ENCODE measurements around the gene FBN3. TPM values are rescaled to one million over a fixed set of nuclear protein-coding genes. Genes with fewer than 3 reads are reported as not detected.

Gene FBN3
- polyA plus RNA-seq, 1 of the 3 experiments (the other 2 are of a cell fraction), result not detected

GRCh38 chr19:8150178-8150865, 930 bp upstream of the FBN3 start:
- Histone ChIP-seq H3K4me3 (ENCODE audit: low read depth in 2 of 2, low read length in 1 of 2) (no peak overlapping the region), H3K36me3 (replicated peaks in 1 of 2; ENCODE audit: control insufficient read depth in 1 of 2, insufficient read depth in 2 of 2, low read length in 1 of 2) (no peaks in the 10 kb centered on the region), H4K20me1 (ENCODE audit: insufficient read depth) (no peaks in the 10 kb centered on the region), H2AFZ (ENCODE audit: low read depth) (no peak overlapping the region), H3K9ac (no peak overlapping the region), H3K4me1 (ENCODE audit: control insufficient read depth in 1 of 2, insufficient read depth in 2 of 2, low read depth in 1 of 2, low read length in 1 of 2) (peaks cover 3 to 7% of the 10 kb centered on the region in 2 experiments; a peak in 2 of 4 replicates), H3F3A (replicated peaks; ENCODE audit: insufficient read depth) (no peaks in the 10 kb centered on the region), H3K9me3 (no peaks in the 10 kb centered on the region), H3K4me2 (no peak overlapping the region), H3K9me2 (no peaks in the 10 kb centered on the region), H3K79me2 (ENCODE audit: insufficient read depth) (no peaks in the 10 kb centered on the region), H3K27me3 (ENCODE audit: insufficient read depth) (peaks cover 39% of the 10 kb centered on the region), H3K27ac (ENCODE audit: low read depth in 2 of 2, low read length in 1 of 2) (no peak overlapping the region)
- CTCF ChIA-PET, result interaction anchor here (1.4 to 2.2 kb wide), 2 partner anchors 8 to 117 kb away, joined by 3 to 6 read pairs; no protein-coding TSS in a partner anchor
- DNase-seq, result peak; percentile 6
- WGBS (ENCODE audit: low lambda C conversion rate), result 72% methylated on average over 6 of the region's 6 CpGs
- POLR2A ChIA-PET, result interaction anchor here (0.6 kb wide), 1 partner anchor 296 kb away, joined by 3 read pairs; no protein-coding TSS in a partner anchor
- no peak for TF ChIP-seq GABPA (IDR thresholded peaks at IDR 0.05; ENCODE audit: low read depth)
- no peak for TF ChIP-seq USF2 (IDR thresholded peaks at IDR 0.05; ENCODE audit: borderline replicate concordance, low read depth, low read length)

GRCh38 chr19:8148410-8149260, 757 bp downstream of the FBN3 start:
- Histone ChIP-seq H3K9me2 (no peaks in the 10 kb centered on the region), H3K4me1 (ENCODE audit: control insufficient read depth in 1 of 2, insufficient read depth in 2 of 2, low read depth in 1 of 2, low read length in 1 of 2) (no peaks in the 10 kb centered on the region; a peak in 1 of 4 replicates), H3K27ac (ENCODE audit: low read depth in 2 of 2, low read length in 1 of 2) (no peak overlapping the region), H3K9me3 (no peaks in the 10 kb centered on the region), H3F3A (replicated peaks; ENCODE audit: insufficient read depth) (no peaks in the 10 kb centered on the region), H3K4me2 (no peak overlapping the region), H3K9ac (no peak overlapping the region), H3K4me3 (ENCODE audit: low read depth in 2 of 2, low read length in 1 of 2) (peak overlapping the region in 1 of 2 experiments; percentile 19; a peak in 1 of 4 replicates), H4K20me1 (ENCODE audit: insufficient read depth) (no peaks in the 10 kb centered on the region), H2AFZ (ENCODE audit: low read depth) (no peak overlapping the region), H3K27me3 (ENCODE audit: insufficient read depth) (peaks cover 44% of the 10 kb centered on the region), H3K79me2 (ENCODE audit: insufficient read depth) (no peaks in the 10 kb centered on the region), H3K36me3 (replicated peaks in 1 of 2; ENCODE audit: control insufficient read depth in 1 of 2, insufficient read depth in 2 of 2, low read length in 1 of 2) (no peaks in the 10 kb centered on the region)
- POLR2A ChIA-PET, result interaction anchor here (0.6 kb wide), 1 partner anchor 219 kb away, joined by 4 read pairs; no protein-coding TSS in a partner anchor
- DNase-seq, result peak; percentile 62
- CTCF ChIA-PET, result interaction anchor here (1.0 to 2.2 kb wide), 3 partner anchors 10 to 74 kb away, joined by 3 to 6 read pairs (median 5); no protein-coding TSS in a partner anchor
- 20% methylated on average over 18 of the region's 50 CpGs for WGBS (ENCODE audit: low lambda C conversion rate)
- no peak for TF ChIP-seq SMC3 (IDR thresholded peaks at IDR 0.05; ENCODE audit: low read depth, low read length)
- TF ChIP-seq PBX3 (IDR thresholded peaks at IDR 0.05), result no peak
- no peak for TF ChIP-seq EZH2phosphoT487 (IDR thresholded peaks at IDR 0.05; ENCODE audit: borderline replicate concordance, low read depth)
- TF ChIP-seq REST (IDR thresholded peaks at IDR 0.05; ENCODE audit: low read depth, low read length), result no peak
- TF ChIP-seq MXI1 (IDR thresholded peaks at IDR 0.05; ENCODE audit: low read depth, low read length), result no peak
- no peak for TF ChIP-seq EP300 (IDR thresholded peaks at IDR 0.05; ENCODE audit: borderline replicate concordance in 1 of 2, low read depth in 1 of 2, low read length in 1 of 2)
- no peak for TF ChIP-seq USF2 (IDR thresholded peaks at IDR 0.05; ENCODE audit: borderline replicate concordance, low read depth, low read length)
- no peak for TF ChIP-seq NFIC (IDR thresholded peaks at IDR 0.05; ENCODE audit: borderline replicate concordance)
- no peak for TF ChIP-seq RFX5 (IDR thresholded peaks at IDR 0.05; ENCODE audit: low read length)
- TF ChIP-seq TCF12 (IDR thresholded peaks at IDR 0.05), result no peak
- no peak for TF ChIP-seq FOXJ3 (CRISPR knock-in tag; IDR thresholded peaks at IDR 0.05)
- no peak for TF ChIP-seq ZBTB33 (IDR thresholded peaks at IDR 0.05; ENCODE audit: borderline replicate concordance, low read depth)
- TF ChIP-seq FOXM1 (IDR thresholded peaks at IDR 0.05; ENCODE audit: low read depth), result no peak
- TF ChIP-seq ELF1 (IDR thresholded peaks at IDR 0.05), result no peak
